ENCODE data around the gene CTU1.

CTU1 gene

DNA sequence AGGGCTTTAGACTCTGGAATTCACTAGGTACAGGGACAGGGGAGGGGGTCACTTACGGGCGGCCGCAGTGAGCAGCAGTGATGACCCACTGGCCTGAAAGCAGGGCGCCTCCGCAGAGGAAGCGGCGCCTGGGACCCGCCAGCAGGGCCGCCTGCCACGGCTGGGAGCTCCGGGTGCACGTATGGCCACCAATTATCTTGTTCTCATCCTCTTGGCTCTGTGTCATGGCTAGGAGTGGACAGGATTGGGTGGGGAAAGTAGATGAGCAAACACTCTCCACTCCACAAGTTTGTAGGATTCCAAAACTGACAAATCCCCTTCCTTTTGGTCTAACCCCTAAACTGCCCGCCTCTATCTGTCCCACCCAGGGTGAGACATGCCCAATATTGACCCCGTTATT is 26.7 kb downstream of the CTU1 start:
- DNase-seq (ENCODE audit: low spot score), result no peak

DNA sequence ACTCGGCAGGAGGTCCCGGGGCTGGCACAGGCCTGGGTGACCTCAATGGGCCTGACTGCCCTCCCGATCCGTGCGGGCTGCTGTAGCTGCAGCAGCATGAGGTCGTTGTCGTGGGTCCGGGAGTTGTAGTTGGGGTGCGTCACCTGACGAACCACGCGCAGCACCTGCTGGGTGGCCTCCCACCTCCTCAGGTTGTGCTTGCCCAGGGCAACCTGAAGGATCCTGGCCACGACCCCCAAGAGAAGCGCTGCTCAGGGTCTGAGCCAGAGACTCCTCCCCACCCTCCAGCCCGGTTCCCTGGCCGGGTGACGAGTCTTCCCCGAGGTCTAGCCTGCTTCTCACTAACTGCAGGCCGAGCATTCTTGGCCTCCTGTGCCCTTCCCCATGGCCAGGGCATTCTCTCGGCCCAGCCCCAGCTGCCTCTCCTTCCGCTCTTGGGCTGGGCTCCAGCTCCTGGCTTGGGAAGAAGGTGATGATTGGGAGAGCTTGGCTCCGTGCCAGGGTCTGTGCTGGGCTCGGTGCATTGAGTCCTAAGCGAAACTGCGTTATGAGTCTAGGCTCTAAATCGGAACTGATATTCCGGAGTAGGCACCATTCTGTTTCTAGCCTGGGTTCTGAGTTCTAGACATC is 28.6 kb downstream of the CTU1 start:
- no peak for DNase-seq (ENCODE audit: low spot score)

DNA sequence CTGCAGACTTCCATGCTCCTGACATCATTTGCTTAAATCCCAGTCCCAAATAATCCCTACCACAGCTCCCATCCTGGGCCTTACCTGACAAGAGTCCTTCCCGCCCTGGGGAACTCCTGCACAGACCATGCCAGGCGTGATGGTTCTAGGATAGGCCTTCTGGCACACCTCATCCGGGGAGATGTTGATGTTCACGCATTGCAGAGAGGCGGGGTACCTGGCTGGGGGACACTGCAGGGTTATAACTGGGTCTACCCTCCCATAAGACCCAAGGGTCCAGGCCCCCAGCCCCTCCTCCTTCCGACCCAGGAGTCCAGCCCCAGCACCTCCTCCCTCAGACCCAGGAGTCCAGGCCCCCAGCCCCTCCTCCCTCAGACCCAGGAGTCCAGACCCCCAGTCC is 29.5 kb downstream of the CTU1 start:
- DNase-seq (ENCODE audit: low spot score), result no peak

DNA sequence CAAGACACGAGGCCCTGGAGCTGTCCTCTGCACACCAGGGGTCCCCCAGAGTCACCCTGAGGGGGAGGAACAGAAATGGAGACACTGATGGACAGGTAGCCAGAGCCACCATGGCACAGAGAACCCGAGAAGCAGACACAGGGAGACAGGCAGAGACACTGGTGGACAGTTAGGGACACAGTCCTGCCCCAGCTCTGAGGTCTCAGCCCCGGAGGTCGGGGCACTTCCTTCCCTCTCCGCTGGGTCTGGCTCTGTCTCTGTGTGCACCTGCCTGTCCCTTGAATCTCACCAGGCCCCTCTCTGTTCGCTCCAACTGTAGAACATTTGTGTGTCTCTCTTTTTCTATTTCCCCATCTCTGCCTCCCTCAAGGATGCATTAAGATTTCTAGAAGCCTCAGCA is 30.1 kb downstream of the CTU1 start:
- DNase-seq (ENCODE audit: low spot score), result no peak

DNA sequence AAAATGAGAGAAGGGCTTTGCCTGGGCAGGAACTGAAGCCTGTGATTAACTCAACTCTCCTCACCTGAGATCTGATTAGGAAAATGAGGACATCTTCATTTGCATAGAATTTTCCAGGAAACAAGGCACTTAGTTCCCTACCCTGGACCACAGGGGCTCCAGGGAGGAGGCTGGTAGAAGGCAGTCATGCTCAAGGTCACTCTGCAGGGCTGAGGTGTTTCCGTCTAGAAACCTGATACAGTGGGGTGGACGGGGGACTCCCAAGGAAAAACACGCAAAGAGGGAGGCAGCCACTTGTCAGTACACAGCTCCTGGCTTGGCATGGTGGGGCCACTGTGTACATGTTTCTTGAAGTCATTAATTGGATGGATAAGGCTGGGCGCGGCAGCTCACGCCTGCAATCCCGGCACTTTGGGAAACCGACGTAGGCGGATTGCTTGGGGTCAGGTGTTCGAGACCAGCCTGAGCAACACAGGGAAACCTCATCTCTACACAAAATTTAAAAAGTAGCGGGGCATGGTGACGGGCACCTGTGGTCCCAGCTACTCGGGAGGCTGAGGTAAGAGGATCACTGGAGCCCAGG is 31.5 kb downstream of the CTU1 start:
- no peak for DNase-seq (ENCODE audit: low spot score)

DNA sequence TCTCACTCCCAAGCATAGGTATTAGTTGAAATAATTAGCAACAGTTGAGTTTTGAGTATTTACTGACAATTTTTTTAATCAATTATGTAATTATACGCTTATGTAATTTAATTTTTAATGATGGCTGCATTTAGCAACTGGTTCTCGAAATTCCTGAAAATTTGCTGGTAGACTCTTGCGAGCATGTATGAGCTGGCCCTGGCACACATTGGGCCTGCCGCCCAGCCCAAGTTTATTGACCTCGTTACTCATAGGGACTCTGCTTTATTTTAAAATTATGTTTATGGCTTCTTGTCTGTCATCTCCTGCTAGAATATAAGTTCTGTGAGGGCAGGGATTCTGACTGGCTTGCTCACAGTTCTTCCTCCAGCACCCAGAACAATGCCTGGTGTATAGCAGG is 32.2 kb downstream of the CTU1 start:
- DNase-seq (ENCODE audit: low spot score), result no peak

DNA sequence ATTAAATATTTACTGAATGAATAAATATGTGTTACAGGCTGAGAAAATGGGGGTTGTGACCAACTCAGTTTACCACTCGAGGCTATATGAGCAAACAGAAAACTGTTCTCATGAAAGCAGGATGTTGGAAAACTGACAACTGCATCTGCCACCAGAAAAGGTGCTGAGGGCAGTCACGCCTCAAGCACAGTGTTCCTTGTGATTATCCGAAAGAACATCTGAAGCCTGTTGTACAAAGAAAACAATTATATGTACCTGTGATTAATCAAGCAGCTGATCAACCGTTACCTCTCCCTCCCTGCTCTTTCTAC is 37.2 kb downstream of the CTU1 start:
- no peak for DNase-seq (ENCODE audit: low spot score)

DNA sequence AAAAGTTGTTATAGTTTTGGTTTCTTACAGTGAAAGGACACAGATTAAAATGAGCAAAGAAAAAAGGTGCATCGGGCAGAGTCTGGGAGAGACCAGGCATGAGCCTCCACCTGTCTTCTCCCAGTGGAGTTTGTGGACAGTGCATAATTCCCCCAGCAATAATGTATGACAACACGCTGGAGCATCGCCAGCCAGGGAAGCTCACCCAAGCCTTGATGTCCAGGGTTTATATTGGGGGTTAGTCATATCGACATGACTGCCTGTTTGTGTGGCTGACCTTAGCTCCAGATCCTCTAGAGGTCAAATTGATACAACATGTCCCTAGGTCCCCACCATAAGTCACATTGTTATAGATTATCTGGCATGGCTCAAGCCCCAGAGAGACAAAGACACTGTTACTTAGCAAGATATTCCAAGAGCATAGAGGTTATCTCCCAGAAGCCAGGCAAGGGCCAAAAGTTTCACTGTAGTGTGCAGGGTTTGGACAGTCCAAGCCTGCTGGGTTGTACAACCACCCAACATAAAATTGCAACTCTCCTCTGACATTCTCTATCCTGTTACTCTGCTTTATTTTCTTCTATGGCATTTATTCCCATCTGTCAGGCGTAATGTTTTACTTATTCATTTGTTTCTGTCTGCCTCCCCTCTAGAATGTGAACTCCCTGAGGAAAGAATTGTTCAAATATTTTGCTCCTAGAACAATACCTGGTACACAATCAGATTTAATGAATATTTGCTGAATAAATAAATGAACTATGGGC is 37.7 kb downstream of the CTU1 start:
- DNase-seq (ENCODE audit: low spot score), result no peak

DNA sequence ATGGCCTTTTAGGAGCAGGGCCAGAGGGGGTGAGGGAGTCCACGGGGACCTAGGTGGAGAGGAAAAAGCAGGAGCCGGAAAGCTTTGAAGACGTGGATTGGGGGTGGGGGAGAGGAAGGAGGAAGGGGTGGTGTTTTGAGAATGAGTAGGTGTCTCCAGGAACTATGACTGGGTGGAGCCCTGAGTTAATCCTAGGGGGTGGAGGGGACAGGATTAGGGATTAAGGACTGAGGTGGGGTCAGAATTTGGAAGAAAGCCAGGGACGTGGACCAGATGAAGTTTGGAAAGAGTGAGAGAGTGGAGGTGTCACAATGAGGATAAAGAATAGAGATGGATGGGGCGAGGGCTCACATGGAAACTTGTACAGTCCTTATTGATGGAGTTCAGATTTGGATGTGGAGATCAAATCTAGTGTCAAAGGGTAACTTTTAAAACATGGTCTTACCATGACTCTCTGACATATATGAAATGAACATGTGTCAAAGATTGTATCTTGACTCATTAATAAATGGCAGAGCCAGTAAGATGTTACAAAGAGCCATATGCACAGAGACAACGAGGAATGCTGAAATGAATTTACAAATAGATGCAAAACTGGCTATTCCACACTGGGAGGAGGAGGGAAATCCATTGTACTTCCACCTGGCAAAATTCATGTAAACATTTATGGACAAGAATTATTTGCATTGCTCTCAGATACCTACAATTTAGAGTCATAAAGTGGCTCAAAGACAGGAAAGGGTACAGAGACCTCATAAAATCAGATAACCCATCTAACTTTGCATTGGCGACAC is 41.6 kb downstream of the CTU1 start:
- no peak for DNase-seq (ENCODE audit: low spot score)

DNA sequence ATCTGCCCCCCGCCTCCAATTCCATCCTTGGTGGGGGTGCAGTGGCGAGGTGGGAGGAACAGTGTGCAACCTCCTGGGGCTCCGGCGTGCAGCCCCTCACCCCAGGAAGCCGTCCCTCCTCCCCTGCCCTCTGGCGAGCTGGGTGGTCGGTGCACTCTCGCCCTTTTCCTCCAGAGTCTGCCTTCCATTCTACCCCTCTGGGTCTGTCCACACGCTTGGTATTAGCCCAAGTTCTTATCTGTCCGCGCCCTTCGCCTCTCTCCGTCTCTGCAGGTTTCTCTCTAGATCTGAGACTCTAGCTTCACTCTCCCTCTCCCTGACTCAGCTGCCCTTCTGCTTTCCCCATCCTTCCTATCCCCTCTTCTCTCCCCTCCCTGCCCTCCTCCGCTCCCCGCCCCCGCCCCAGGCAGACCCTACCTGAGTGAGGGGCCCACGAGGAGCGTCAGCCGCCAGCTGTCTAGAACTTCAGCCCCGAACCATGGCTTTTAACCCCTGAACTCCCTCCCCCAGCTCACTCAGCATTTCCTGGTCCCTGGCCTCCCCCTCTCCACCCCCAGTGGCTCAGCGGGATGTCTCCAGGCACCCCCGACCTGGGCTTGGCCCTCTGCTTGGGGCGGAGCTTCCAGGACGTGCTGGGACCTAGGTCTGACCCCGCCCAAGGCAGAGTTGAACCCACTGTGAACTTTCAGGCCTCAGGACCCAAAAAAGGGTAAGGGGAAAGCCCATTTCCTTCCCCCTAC is 42.8 kb downstream of the CTU1 start:
- DNase-seq (ENCODE audit: low spot score), result no peak

DNA sequence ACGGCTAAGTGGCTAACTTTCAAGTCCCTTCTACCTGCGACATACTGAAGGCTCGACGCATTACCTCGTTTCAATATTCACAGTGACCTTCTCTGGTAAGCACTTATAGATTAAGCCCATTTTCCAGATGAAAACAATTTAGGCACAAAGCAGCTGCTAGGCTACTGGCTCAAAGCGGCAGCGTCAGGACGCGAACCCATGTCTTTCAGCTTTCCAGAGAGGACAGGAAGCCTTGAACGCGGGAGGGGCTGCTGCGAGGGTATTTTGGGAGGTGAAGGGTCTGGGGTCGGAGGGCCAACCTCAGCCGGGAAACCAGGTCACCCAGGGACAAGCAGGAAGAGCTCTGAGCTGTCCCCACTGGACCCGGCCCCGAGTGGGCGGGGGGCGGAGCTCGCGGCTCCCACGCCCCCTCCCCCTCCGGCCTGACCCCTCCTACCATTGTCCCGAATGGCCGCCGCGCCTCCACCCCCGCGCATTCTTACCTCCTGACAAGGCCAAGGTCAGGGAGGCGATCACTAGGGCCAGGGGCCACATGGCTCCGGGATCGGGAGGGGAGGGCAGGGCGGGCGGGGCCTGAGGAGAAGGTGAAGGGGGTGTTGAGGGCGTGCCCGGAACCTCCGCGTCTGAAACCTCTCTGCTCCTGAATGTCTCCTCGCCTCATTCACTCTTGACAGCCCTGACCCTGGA is 43.5 kb downstream of the CTU1 start, which contains the start of gene KLK13:
Gene KLK13 (minus strand): TSS at position 559 of the 687 bp plus-strand sequence. CDS start 25 bp downstream, at position 534.
- no peak for DNase-seq (ENCODE audit: low spot score)

DNA sequence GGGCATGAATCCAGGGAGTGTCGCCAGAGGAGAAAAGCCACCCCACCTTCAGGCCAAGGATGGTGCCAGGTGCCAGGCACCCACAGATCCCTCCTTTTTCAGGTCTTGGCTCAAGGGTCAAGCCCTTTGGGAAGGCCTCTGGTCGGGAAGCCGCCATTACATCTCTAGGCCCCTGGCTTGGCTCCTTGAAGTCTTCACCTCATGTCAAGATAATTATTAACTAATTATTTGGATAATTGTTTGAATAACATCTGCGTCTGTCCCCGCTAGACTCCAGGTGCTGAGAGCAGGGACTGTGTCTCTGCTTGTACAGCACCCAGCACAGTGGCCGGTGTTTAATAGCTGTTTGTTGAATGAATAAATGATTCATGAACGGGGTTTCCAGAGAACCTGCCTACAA is 44.5 kb downstream of the CTU1 start:
- DNase-seq (ENCODE audit: low spot score), result no peak

DNA sequence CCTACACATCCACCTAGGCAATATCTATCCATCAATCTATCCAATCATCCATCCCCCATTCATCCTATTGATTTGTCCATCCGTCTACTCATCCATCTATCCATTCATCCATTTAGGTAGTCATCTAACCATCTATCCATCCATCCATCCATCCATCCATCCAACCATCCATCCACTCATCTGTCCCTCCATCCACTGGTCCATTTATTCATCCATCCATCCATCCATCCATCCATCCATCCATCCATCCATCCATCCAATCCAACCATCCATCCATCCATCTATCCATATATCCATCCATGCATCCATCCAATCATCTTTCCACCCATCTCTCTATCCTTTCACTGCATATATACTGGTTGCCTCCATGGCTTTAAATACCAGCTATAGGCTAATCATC is 47.2 kb downstream of the CTU1 start:
- no peak for DNase-seq (ENCODE audit: low spot score)

DNA sequence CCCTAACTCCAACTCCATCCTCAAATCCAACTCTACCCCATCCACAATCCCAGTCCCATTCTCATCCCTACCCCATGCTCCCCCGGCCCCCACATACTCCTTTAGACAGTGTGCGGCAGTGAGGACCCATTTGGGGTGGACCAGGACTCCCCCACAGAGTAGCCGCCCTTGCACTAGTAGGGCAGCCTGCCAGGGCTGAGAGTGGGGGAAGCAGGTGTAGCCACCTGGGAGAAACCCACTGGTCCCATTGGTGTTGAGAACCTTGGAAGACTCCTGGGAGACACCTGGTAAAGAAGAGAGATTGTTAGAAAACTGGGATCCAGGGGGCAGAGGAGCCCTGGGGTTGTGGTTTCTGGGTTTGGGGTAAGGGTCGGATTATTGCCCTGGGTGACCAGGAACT is 47.9 kb downstream of the CTU1 start:
- DNase-seq (ENCODE audit: low spot score), result no peak

DNA sequence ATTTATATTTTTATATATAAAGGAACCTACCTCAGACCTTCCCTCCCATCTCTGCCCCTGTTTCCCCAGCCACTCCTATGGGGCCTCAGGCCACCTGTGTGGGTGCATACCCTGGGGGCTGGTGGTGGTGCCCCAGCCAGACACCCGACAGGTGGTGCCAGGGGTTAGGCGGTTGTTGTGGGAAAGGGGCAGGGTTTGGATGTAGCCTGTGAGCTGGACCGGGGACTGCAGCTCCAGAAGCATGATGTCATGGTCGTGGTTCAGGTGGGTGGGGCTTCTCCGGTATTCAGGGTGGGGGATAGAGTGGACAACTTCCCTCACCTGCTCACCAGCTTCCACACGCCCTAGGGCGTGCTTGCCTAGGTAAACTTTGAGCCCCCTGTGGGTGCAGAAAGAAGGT is 48.5 kb downstream of the CTU1 start:
- no peak for DNase-seq (ENCODE audit: low spot score)

DNA sequence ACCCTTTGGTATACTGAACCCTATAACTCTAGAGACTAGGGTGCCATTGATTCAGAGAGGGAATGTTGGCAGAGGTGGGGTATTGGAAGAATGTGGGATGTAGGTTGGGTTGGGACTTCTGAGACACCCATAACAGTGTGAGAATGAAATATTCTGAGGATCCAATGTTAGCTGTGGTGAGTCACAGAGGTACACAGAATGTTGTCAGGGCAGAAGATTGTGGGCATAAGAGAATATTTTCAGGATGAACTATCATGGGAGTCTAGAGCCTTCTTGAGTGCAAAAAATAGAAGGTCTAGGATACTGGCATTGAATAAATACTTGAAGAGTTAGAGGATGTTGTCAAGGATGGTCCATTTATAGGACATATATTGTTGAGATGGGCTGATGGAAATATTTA is 52.3 kb downstream of the CTU1 start:
- no peak for DNase-seq (ENCODE audit: low spot score)
